ENCODE results near the gene RAB12. TPM values are rescaled to one million over a fixed set of nuclear protein-coding genes. Genes with fewer than 3 reads are reported as not detected.
A peak's percentile ranks its signal among the peaks of the same experiment; 100 is the strongest.

RAB12 gene
- total and polyA plus RNA-seq, 5 experiments from 2014 or later: 0.24 to 23.7 (median 0.33) TPM

- peaks cover 0 to 6% (median 1%) of the 10 kb centered on the region in 4 donors for H3K4me1 Mint-ChIP-seq
- POLR2A ChIA-PET: no interaction called here
- H3K4me3 Mint-ChIP-seq: no peak overlapping the region
- no peak for DNase-seq
- no peaks in the 10 kb centered on the region for H3K9me3 Mint-ChIP-seq
- H3K27ac Mint-ChIP-seq: no peak overlapping the region
- no peak for ATAC-seq
- H3K36me3 Mint-ChIP-seq: no peaks in the 10 kb centered on the region
- H3K27me3 Mint-ChIP-seq: peaks cover 0 to 15% (median 6%) of the 10 kb centered on the region in 5 donors
Observed at GRCh38 chr18:8657873-8658470, 48.7 kb downstream of the RAB12 start.

- Mint-ChIP-seq H3K27ac (no peak overlapping the region), H3K4me3 (no peak overlapping the region), H3K9me3 (no peaks in the 10 kb centered on the region), H3K27me3 (peaks cover 0 to 13% (median 3%) of the 10 kb centered on the region in 5 donors), H3K4me1 (peaks cover 0 to 6% (median 1%) of the 10 kb centered on the region in 4 donors), H3K36me3 (no peaks in the 10 kb centered on the region)
- POLR2A ChIA-PET: interaction anchor here (0.6 kb wide), 2 partner anchors 23 to 443 kb away, joined by 3 to 4 read pairs; partner anchors contain the start of gene NDUFV2
- DNase-seq (no peak), ATAC-seq (no peak)
Observed at GRCh38 chr18:8658858-8659485, 49.7 kb downstream of the RAB12 start.

GRCh38 chr18:8659609-8660242 lies 50.5 kb downstream of the RAB12 start:
- ATAC-seq: no peak
- Mint-ChIP-seq H3K9me3 (no peaks in the 10 kb centered on the region), H3K27ac (no peak overlapping the region), H3K4me1 (peaks cover 0 to 6% (median 1%) of the 10 kb centered on the region in 4 donors), H3K36me3 (no peaks in the 10 kb centered on the region), H3K4me3 (no peak overlapping the region), H3K27me3 (peaks cover 0 to 9% (median 3%) of the 10 kb centered on the region in 5 donors)
- DNase-seq: no peak
- POLR2A ChIA-PET: interaction anchor here (0.6 kb wide), 1 partner anchor 22 kb away, joined by 4 read pairs; no protein-coding TSS in a partner anchor

GRCh38 chr18:8660316-8660715 lies 51.1 kb downstream of the RAB12 start:
- Mint-ChIP-seq H3K27me3 (peaks cover 0 to 9% (median 5%) of the 10 kb centered on the region in 5 donors), H3K9me3 (no peaks in the 10 kb centered on the region), H3K36me3 (no peaks in the 10 kb centered on the region), H3K27ac (no peak overlapping the region), H3K4me3 (no peak overlapping the region), H3K4me1 (peaks cover 0 to 6% (median 1%) of the 10 kb centered on the region in 4 donors)
- DNase-seq (no peak), ATAC-seq (no peak)
- POLR2A ChIA-PET: no interaction called here

GRCh38 chr18:8661754-8662559 lies 52.7 kb downstream of the RAB12 start:
- DNase-seq (no peak), ATAC-seq (no peak)
- no peak overlapping the region for H3K27ac Mint-ChIP-seq
- no peaks in the 10 kb centered on the region for H3K36me3 Mint-ChIP-seq
- H3K4me1 Mint-ChIP-seq: peaks cover 0 to 6% (median 1%) of the 10 kb centered on the region in 4 donors
- H3K9me3 Mint-ChIP-seq: no peaks in the 10 kb centered on the region
- H3K27me3 Mint-ChIP-seq: peaks cover 0 to 9% (median 5%) of the 10 kb centered on the region in 5 donors
- no peak overlapping the region for H3K4me3 Mint-ChIP-seq
- POLR2A ChIA-PET: no interaction called here

GRCh38 chr18:8662560-8663255 lies 53.5 kb downstream of the RAB12 start:
- DNase-seq (no peak), ATAC-seq (no peak)
- H3K36me3 Mint-ChIP-seq: no peaks in the 10 kb centered on the region
- H3K4me3 Mint-ChIP-seq: no peak overlapping the region
- POLR2A ChIA-PET: no interaction called here
- H3K27me3 Mint-ChIP-seq: peaks cover 0 to 9% (median 5%) of the 10 kb centered on the region in 5 donors
- peaks cover 0 to 6% (median 1%) of the 10 kb centered on the region in 4 donors for H3K4me1 Mint-ChIP-seq
- H3K9me3 Mint-ChIP-seq: no peaks in the 10 kb centered on the region
- H3K27ac Mint-ChIP-seq: peak overlapping the region in 1 of 10 donors; percentile 35

- Mint-ChIP-seq H3K27me3 (peaks cover 0 to 8% (median 3%) of the 10 kb centered on the region in 5 donors), H3K36me3 (no peaks in the 10 kb centered on the region), H3K4me1 (no peaks in the 10 kb centered on the region), H3K4me3 (no peak overlapping the region), H3K9me3 (no peaks in the 10 kb centered on the region), H3K27ac (no peak overlapping the region)
- POLR2A ChIA-PET: no interaction called here
- no peak for DNase-seq
- no peak for ATAC-seq
Observed at GRCh38 chr18:8667846-8668245, 58.6 kb downstream of the RAB12 start.

- H3K4me3 Mint-ChIP-seq: no peak overlapping the region
- POLR2A ChIA-PET: no interaction called here
- H3K36me3 Mint-ChIP-seq: no peaks in the 10 kb centered on the region
- H3K27me3 Mint-ChIP-seq: peaks cover 0 to 3% (median 0%) of the 10 kb centered on the region in 5 donors
- H3K27ac Mint-ChIP-seq: no peak overlapping the region
- ATAC-seq: no peak
- no peaks in the 10 kb centered on the region for H3K9me3 Mint-ChIP-seq
- no peaks in the 10 kb centered on the region for H3K4me1 Mint-ChIP-seq
- DNase-seq: no peak
Observed at GRCh38 chr18:8668381-8668780, 59.1 kb downstream of the RAB12 start.

GRCh38 chr18:8669571-8669970 lies 60.3 kb downstream of the RAB12 start:
- H3K4me3 Mint-ChIP-seq: no peak overlapping the region
- H3K36me3 Mint-ChIP-seq: no peaks in the 10 kb centered on the region
- ATAC-seq (no peak), DNase-seq (no peak)
- POLR2A ChIA-PET: no interaction called here
- peaks cover 0 to 2% (median 0%) of the 10 kb centered on the region in 9 donors for H3K9me3 Mint-ChIP-seq
- no peak overlapping the region for H3K27ac Mint-ChIP-seq
- no peaks in the 10 kb centered on the region for H3K4me1 Mint-ChIP-seq
- peaks cover 0 to 2% (median 0%) of the 10 kb centered on the region in 5 donors for H3K27me3 Mint-ChIP-seq

GRCh38 chr18:8673256-8674209 lies 64.3 kb downstream of the RAB12 start:
- H3K4me3 Mint-ChIP-seq: no peak overlapping the region
- peak overlapping the region in 2 of 10 donors; percentile 4 to 6 for H3K27ac Mint-ChIP-seq
- H3K36me3 Mint-ChIP-seq: no peaks in the 10 kb centered on the region
- POLR2A ChIA-PET: no interaction called here
- no peaks in the 10 kb centered on the region for H3K4me1 Mint-ChIP-seq
- ATAC-seq: no peak
- H3K9me3 Mint-ChIP-seq: peaks cover 0 to 2% (median 0%) of the 10 kb centered on the region in 9 donors
- DNase-seq: no peak
- H3K27me3 Mint-ChIP-seq: no peaks in the 10 kb centered on the region

- H3K9me3 Mint-ChIP-seq: peaks cover 0 to 2% (median 0%) of the 10 kb centered on the region in 9 donors
- no peak for ATAC-seq
Observed at GRCh38 chr18:8675057-8675456, 65.8 kb downstream of the RAB12 start.

More at GRCh38 chr18:8675057-8675456, 65.8 kb downstream of the RAB12 start:
- H3K4me1 Mint-ChIP-seq: no peaks in the 10 kb centered on the region
- POLR2A ChIA-PET: no interaction called here
- DNase-seq: no peak
- no peaks in the 10 kb centered on the region for H3K27me3 Mint-ChIP-seq
- no peak overlapping the region for H3K4me3 Mint-ChIP-seq
- no peak overlapping the region for H3K27ac Mint-ChIP-seq
- no peaks in the 10 kb centered on the region for H3K36me3 Mint-ChIP-seq

Measured in naive thymus-derived CD8-positive, alpha-beta T cell (primary cell).